Heart right ventricle (tissue), 16 donors: ENCODE measurements around the gene ORC1. TPM values are rescaled to one million over a fixed set of nuclear protein-coding genes. Genes with fewer than 3 reads are reported as not detected.
"Not testable (repeated sequence)": the region's sequence is repeated elsewhere in the genome, so short reads cannot be mapped to it uniquely, and the experiment has no call there.

Experiments
- ATAC-seq, 8 donors: fragments of 200-7000 bp; cut with Tn5 transposase; one replicate each; pipeline ENCODE4 v1.9.1; 2020; ENCODE audit warnings: mild to moderate bottlenecking in 8 of 8, moderate library complexity in 8 of 8, moderate number of reproducible peaks in 1 of 8
- DNase-seq, 2 donors: peaks; one replicate each; pipeline ENCODE4 v3.0.0-alpha.2; 2020
- H3K27ac ChIP-seq, 10 donors: fragments of 200-600 bp; sonication (generic) in 2 of 10; one replicate each; pipeline versions ENCODE4 v1.5.0 to v1.8.0; 2020 to 2022; ENCODE audit warnings: mild to moderate bottlenecking in 3 of 10
- H3K27me3 ChIP-seq, 7 donors: fragments of 200-600 bp; one replicate each; pipeline ENCODE4 v1.8.0; 2021 to 2022; ENCODE audit warnings: mild to moderate bottlenecking in 2 of 7
- H3K36me3 ChIP-seq, 9 donors: fragments of 200-600 bp; sonication (generic) in 1 of 9; one replicate each; pipeline versions ENCODE4 v1.5.0 to v1.8.0; 2020 to 2022; ENCODE audit warnings: mild to moderate bottlenecking in 2 of 9
- H3K4me1 ChIP-seq, 9 donors: fragments of 200-600 bp; sonication (generic) in 1 of 9; one replicate each; pipeline versions ENCODE4 v1.5.0 to v1.8.0; 2020 to 2022; ENCODE audit warnings: mild to moderate bottlenecking in 4 of 9
- H3K4me3 ChIP-seq, 10 donors: fragments of 200-600 bp; sonication (generic) in 2 of 10; one replicate each; pipeline versions ENCODE4 v1.5.0 to v1.8.0; 2020 to 2022; ENCODE audit warnings: mild to moderate bottlenecking in 7 of 10, moderate library complexity in 2 of 10
- H3K9me3 ChIP-seq, 11 donors: fragments of 200-600 bp in 10 of 11; sonication (generic) in 2 of 11; one replicate each; pipeline versions ENCODE4 v1.5.0 to v1.8.0; 2013 to 2022; ENCODE audit warnings: mild to moderate bottlenecking in 2 of 11, control low read depth in 1 of 11, moderate library complexity in 1 of 11
- CTCF ChIP-seq, 9 donors: fragments of 200-600 bp; sonication (generic) in 2 of 9; IDR thresholded peaks; one replicate each; pipeline versions ENCODE4 v1.5.0 to v1.8.0; 2021 to 2022; ENCODE audit warnings: antibody characterized with exemption in 9 of 9, mild to moderate bottlenecking in 5 of 9, moderate library complexity in 1 of 9
- WGBS, 2 donors: extraction: QIAGEN DNeasy Blood & Tissue Kit; methylation state at CpG; one replicate each; pipeline ENCODE4 v1.1.7; 2013; ENCODE audit warnings: inconsistent platforms in 1 of 2; 5-methylcytosine and 5-hydroxymethylcytosine counted together
- intact Hi-C, 10 donors: fragments of 100-400 bp; cut with DNase I; formaldehyde crosslinking; loops; one replicate each; pipeline versions ENCODE4 v1.11.1 to v1.14.2; 2022
- polyA plus RNA-seq, 2 donors: library from polyadenylated mRNA; stranded (reverse); fragments of 200-250 nt; gene quantifications; one replicate each; pipeline ENCODE4 v1.2.3, GENCODE V29; 2013
- total RNA-seq, 10 donors: library from RNA; stranded (reverse); fragmentation: NEBNext Ultra II Directional in 3 of 10; extraction: Animal tissue kit (Norgen Biotek cat#: 25700) in 3 of 10; gene quantifications; one replicate each; pipeline versions ENCODE4 v1.2.1 to v1.2.4, GENCODE V29; 2021 to 2023
- donor health status: Arrhythmogenic right ventricular cardiomyopathy.
- donor health status: ischemic (EF 13 %, LVEDD 7.1; RV severe dilation, severe dysfunction).
- donor health status: healthy with polysubstance abuse.
- donor health status: DM: no; HTN: yes; CAD: no.
- donor health status: DM: no; HTN: no; CAD: no.
- donor health status: ischemic (EF 25% LVEDD 6.9; RV normal size, moderate dysfunction).
- donor health status: ischemic (EF 25% LVEDD 5.7; RV mildly dilated, moderate dysfunction).
- donor health status: healthy.
- donor health status: DM: yes; HTN: yes; CAD: no.
- donor health status: Ischemic cardiomyopathy.
- donor health status: ischemic (EF 35%, LVEDD 5.7; RV mildly dilated, moderate dysfunction).
- donor health status: nonischemic (EF 11% LVEDD 7.7; RV severe dilation, severe dysfunction).
- donor health status: DM: yes; HTN: yes; CAD: no.
- donor health status: PGD.
- donor health status: ischemic (EF 29% LVEDD 5.4; RV normal size, mild dysfunction).
- donor health status: nonischemic (EF 23%, LVEDD 6.1; RV moderate dilation, normal function).

ORC1 gene
- total and polyA plus RNA-seq, 12 donors: 0.08 to 0.90 (median 0.22) TPM; not detected in 3

GRCh38 chr1:52385376-52385775 lies 18.8 kb downstream of the ORC1 start:
- H3K27me3 ChIP-seq: no peaks in the 10 kb centered on the region

DNA sequence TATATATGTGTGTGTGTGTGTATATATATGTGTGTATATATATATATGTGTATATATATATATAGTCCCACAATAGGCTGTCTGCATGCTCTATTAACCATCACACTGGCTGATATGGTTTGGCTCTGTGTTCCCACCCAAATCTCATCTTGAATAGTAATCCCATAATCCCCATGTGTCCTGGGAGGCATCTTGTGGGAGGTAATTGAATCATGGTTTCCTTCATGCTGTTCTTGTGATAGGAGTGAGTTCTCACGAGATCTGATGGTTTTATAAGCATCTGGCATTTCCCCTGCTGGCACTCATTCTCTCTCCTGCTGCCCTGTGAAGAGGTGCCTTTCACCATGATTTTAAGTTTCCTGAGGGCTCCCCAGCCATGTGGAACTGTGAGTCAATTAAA lies 34.4 kb downstream of the ORC1 start:
- H3K9me3 ChIP-seq, H3K4me3 ChIP-seq, DNase-seq, H3K27me3 ChIP-seq, H3K27ac ChIP-seq, ATAC-seq: not testable (repeated sequence)
- Histone ChIP-seq H3K36me3 (peaks cover 0 to 30% (median 0%) of the 10 kb centered on the region in 9 donors), H3K4me1 (peaks cover 0 to 19% (median 5%) of the 10 kb centered on the region in 9 donors)
- intact Hi-C loops: loop anchor here in 2 of 10 donors (5.0 to 10.0 kb wide), 2 partner anchors 315 to 317 kb away; no protein-coding TSS in a partner anchor
- 68 to 76% methylated on average over 1 of the region's 1 CpG for WGBS, 2 donors

More at GRCh38 chr1:52385376-52385775, 18.8 kb downstream of the ORC1 start:
- Histone ChIP-seq H3K4me3 (no peak overlapping the region), H3K36me3 (peaks cover 0 to 62% (median 0%) of the 10 kb centered on the region in 9 donors), H3K4me1 (no peaks in the 10 kb centered on the region), H3K9me3 (no peaks in the 10 kb centered on the region), H3K27ac (no peak overlapping the region)
- ATAC-seq: no peak
- no peak for TF ChIP-seq CTCF (IDR thresholded peaks at IDR 0.05)
- WGBS, 2 donors: 91 to 92% methylated on average over 3 of the region's 3 CpGs
- DNase-seq: no peak
- intact Hi-C loops: no loop called here

DNA sequence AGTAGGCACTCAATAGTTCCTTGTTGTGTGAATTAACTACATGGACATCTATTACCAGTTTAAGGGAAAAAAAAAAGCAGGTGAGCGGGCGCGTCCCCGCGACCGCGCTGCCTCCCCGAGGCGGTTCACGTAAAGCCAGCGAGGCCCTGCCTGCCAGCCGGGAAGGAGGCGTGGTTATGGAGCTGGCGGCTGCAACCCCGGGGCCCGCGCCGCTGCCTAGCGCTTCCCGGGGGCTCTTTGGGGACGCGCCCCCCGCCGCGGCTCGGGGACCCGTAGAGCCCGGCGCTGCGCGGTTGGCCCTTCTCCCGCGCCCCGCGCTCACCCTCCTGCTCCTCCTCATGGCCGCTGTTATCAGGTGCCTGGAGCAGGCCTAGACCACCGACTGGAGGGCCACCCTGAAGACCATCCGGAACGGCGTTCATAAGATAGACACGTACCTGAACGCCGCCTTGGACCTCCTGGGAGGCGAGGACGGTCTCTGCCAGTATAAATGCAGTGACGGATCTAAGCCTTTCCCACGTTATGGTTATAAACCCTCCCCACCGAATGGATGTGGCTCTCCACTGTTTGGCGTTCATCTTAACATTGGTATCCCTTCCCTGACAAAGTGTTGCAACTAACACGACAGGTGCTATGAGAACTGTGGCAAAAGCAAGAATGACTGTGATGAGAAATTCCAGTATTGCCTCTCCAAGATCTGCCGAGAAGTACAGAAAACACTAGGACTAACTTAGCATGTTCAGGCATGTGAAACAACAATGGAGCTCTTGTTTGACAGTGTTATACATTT lies 35.6 kb downstream of the ORC1 start:
- intact Hi-C loops: loop anchor here in 2 of 10 donors (5.0 to 10.0 kb wide), 2 partner anchors 316 to 319 kb away; no protein-coding TSS in a partner anchor
- Histone ChIP-seq H3K27ac (peak overlapping the region in 5 of 10 donors; percentile 14 to 52 (median 41)), H3K4me1 (peaks cover 0 to 26% (median 12%) of the 10 kb centered on the region in 9 donors), H3K4me3 (peak overlapping the region in 9 of 10 donors; percentile 29 to 57 (median 52)), H3K27me3 (peaks cover 0 to 10% (median 0%) of the 10 kb centered on the region in 7 donors), H3K36me3 (peaks cover 0 to 26% (median 0%) of the 10 kb centered on the region in 9 donors), H3K9me3 (no peaks in the 10 kb centered on the region)
- TF ChIP-seq CTCF (IDR thresholded peaks at IDR 0.05): peak in 4 of 9 donors; percentile 12 to 38 (median 31)
- no peak for ATAC-seq
- WGBS, 2 donors: 6 to 9% methylated on average over 51 of the region's 51 CpGs
- DNase-seq: peak; percentile 33 to 53

GRCh38 chr1:52367272-52367671 lies 37.0 kb downstream of the ORC1 start:
- H3K4me3 ChIP-seq: no peak overlapping the region
- intact Hi-C loops: loop anchor here in 3 of 10 donors (2.0 to 10.0 kb wide), 3 partner anchors 38 to 320 kb away; partner anchors contain the start of genes ORC1 (in 1 of the 3) and PRPF38A (in 1 of the 3)
- 80 to 81% methylated on average over 5 of the region's 5 CpGs for WGBS, 2 donors
- peaks cover 0 to 26% (median 12%) of the 10 kb centered on the region in 9 donors for H3K4me1 ChIP-seq
- peaks cover 0 to 28% (median 2%) of the 10 kb centered on the region in 9 donors for H3K36me3 ChIP-seq
- H3K27me3 ChIP-seq: peaks cover 0 to 10% (median 0%) of the 10 kb centered on the region in 7 donors
- H3K27ac ChIP-seq: no peak overlapping the region
- no peak for TF ChIP-seq CTCF (IDR thresholded peaks at IDR 0.05)
- no peaks in the 10 kb centered on the region for H3K9me3 ChIP-seq
- no peak for ATAC-seq
- no peak for DNase-seq
